DOHH2 (cell line): ENCODE data around the gene KLK11.

Experiments used
- H3F3A ChIP-seq: fragments of 200-600 bp; sonication (generic), shearing (Covaris generic); 2 replicates; pipeline ENCODE4 v1.6.0; 2016; ENCODE audit warnings: antibody characterized with exemption, mild to moderate bottlenecking; ENCODE audit not compliant: control insufficient read depth, insufficient read depth
- H3K27ac ChIP-seq: fragments of 200-600 bp; sonication (generic); 2 replicates; pipeline ENCODE4 v1.5.1; 2014; ENCODE audit warnings: low read depth, mild to moderate bottlenecking, low read length, moderate library complexity
- H3K27me3 ChIP-seq: fragments of 200-600 bp; sonication (generic); 2 replicates; pipeline ENCODE4 v1.6.1; 2014; ENCODE audit warnings: mild to moderate bottlenecking, low read length, mixed read lengths; ENCODE audit not compliant: control insufficient read depth
- H3K36me3 ChIP-seq: fragments of 200-600 bp; sonication (generic); 2 replicates; pipeline ENCODE4 v1.6.1; 2014; ENCODE audit warnings: mild to moderate bottlenecking, low read length, moderate library complexity, mixed read lengths; ENCODE audit not compliant: control insufficient read depth
- H3K4me1 ChIP-seq: fragments of 200-600 bp; sonication (generic); 2 replicates; pipeline ENCODE4 v1.6.1; 2014; ENCODE audit warnings: mild to moderate bottlenecking, low read length, mixed read lengths; ENCODE audit not compliant: control insufficient read depth
- H3K4me2 ChIP-seq: fragments of 200-600 bp; sonication (generic); 2 replicates; pipeline ENCODE4 v1.6.0; 2014; ENCODE audit warnings: mild to moderate bottlenecking, low read length, moderate library complexity
- H3K4me3 ChIP-seq: fragments of 200-600 bp; sonication (generic); 2 replicates; pipeline ENCODE4 v1.5.1; 2014; ENCODE audit warnings: mild to moderate bottlenecking, low read length, mixed read lengths
- H3K79me2 ChIP-seq: fragments of 200-600 bp; sonication (generic); 2 replicates; pipeline ENCODE4 v1.6.1; 2014; ENCODE audit warnings: mild to moderate bottlenecking, low read length, mixed read lengths; ENCODE audit not compliant: control insufficient read depth
- H3K9me2 ChIP-seq: fragments of 200-600 bp; sonication (generic); replicated peaks from 2 replicates; pipeline ENCODE4 v1.6.1; 2014; ENCODE audit warnings: mild to moderate bottlenecking, low read length, mixed read lengths; ENCODE audit not compliant: control insufficient read depth
- H3K9me3 ChIP-seq: fragments of 200-600 bp; sonication (generic); 2 replicates; pipeline ENCODE4 v1.6.1; 2014; ENCODE audit warnings: antibody characterized with exemption, low read length, mixed read lengths; ENCODE audit not compliant: control insufficient read depth, insufficient read depth
- H4K20me1 ChIP-seq: fragments of 200-600 bp; sonication (generic); 2 replicates; pipeline ENCODE4 v1.6.0; 2014; ENCODE audit warnings: low read depth, mild to moderate bottlenecking, antibody characterized with exemption, low read length, moderate library complexity; ENCODE audit not compliant: control insufficient read depth, insufficient read depth
- CTCF ChIP-seq: fragments of 200-600 bp; sonication (generic); IDR thresholded peaks from one replicate; pipeline ENCODE4 v1.5.1; 2014; ENCODE audit warnings: antibody characterized with exemption, mild to moderate bottlenecking, low read depth, low read length; ENCODE audit not compliant: poor library complexity, severe bottlenecking
- EZH2phosphoT487 ChIP-seq: fragments of 200-600 bp; sonication (generic); IDR thresholded peaks from 2 replicates; pipeline ENCODE4 v1.6.1; 2017; ENCODE audit warnings: borderline replicate concordance, mild to moderate bottlenecking, antibody characterized with exemption, low read length, moderate library complexity, mixed read lengths

KLK11 gene

GRCh38 chr19:51007488-51007887 lies 18.9 kb downstream of the KLK11 start:
- H3K4me1 ChIP-seq: no peaks in the 10 kb centered on the region
- H4K20me1 ChIP-seq: no peaks in the 10 kb centered on the region

DNA sequence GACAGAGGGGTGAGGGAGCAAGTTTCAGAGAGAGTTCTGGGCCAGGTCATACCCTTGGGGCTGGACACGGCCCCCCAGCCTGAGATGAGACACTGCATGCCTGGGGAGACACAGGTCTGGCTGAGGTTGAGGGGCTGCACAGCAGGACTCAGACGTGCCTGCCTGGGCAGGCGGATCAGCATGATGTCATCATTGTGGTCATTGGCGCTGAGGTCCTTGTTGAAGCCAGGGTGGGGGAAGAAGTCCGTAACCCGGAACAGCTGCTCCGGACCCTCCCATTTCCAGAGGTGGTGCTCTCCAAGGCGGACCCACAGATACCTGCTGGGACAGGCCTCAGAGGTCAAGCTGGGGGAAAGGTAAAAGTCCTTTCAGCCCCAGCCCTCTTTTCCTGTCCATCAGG lies 20.0 kb downstream of the KLK11 start:
- Histone ChIP-seq H3K4me3 (no peak overlapping the region), H3K27ac (no peak overlapping the region), H3K9me2 (no peaks in the 10 kb centered on the region), H3K9me3 (no peaks in the 10 kb centered on the region), H3K36me3 (no peaks in the 10 kb centered on the region), H3K79me2 (no peaks in the 10 kb centered on the region), H3K4me2 (no peak overlapping the region), H3K27me3 (no peaks in the 10 kb centered on the region), H3K4me1 (no peaks in the 10 kb centered on the region), H4K20me1 (no peaks in the 10 kb centered on the region), H3F3A (no peaks in the 10 kb centered on the region)
- TF ChIP-seq CTCF (no peak), EZH2phosphoT487 (no peak)

More at GRCh38 chr19:51007488-51007887, 18.9 kb downstream of the KLK11 start:
- no peak for TF ChIP-seq EZH2phosphoT487
- TF ChIP-seq CTCF: no peak
- no peaks in the 10 kb centered on the region for H3K9me3 ChIP-seq
- no peaks in the 10 kb centered on the region for H3K79me2 ChIP-seq
- no peaks in the 10 kb centered on the region for H3K36me3 ChIP-seq
- no peak overlapping the region for H3K27ac ChIP-seq
- H3K9me2 ChIP-seq: no peaks in the 10 kb centered on the region
- H3K4me2 ChIP-seq: no peak overlapping the region
- H3F3A ChIP-seq: no peaks in the 10 kb centered on the region
- no peaks in the 10 kb centered on the region for H3K27me3 ChIP-seq
- no peak overlapping the region for H3K4me3 ChIP-seq

DNA sequence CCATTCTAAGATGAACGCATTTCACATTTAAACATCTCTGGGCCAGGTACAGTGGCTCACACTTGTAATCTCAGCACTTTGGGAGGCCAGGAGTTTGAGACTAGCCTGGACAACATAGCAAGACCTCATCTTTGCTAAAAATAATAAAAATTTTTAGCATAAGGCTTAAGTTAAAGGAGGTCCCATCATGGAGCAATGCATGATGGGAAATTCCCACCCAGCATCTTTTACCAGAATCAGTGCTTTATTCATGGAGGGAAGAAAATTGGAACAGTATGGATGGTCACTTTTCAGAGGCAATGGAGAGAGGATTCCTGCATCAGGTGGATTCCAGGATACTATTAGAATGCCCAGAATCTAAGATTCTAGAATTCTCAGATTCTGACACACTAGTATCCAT lies 21.2 kb downstream of the KLK11 start:
- Histone ChIP-seq H3K9me3 (no peaks in the 10 kb centered on the region), H3K4me1 (no peaks in the 10 kb centered on the region), H3K79me2 (no peaks in the 10 kb centered on the region), H3K9me2 (no peaks in the 10 kb centered on the region), H3K27ac (no peak overlapping the region), H3K27me3 (no peaks in the 10 kb centered on the region), H4K20me1 (no peaks in the 10 kb centered on the region), H3F3A (no peaks in the 10 kb centered on the region), H3K4me3 (no peak overlapping the region), H3K4me2 (no peak overlapping the region), H3K36me3 (no peaks in the 10 kb centered on the region)
- TF ChIP-seq EZH2phosphoT487 (no peak), CTCF (no peak)

DNA sequence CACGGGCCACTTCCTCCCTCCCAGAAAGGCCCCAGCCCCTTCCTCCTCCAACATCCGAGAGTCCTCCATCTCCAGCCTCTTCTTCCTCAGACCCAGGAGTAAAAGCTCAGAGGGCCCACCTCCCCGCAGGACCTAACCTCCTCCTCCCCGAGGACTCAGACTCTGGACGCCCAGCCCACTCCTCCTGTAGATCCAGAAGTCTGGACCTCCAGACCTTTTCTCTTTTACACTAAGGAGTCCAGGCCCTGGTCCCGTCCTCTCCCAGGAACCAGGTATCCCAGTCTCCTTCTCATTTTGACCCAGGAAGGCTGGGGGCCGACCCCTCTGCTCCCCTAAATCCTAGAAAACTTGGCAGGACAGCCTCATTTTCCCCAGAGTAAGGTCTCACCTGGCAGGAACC lies 23.1 kb downstream of the KLK11 start:
- Histone ChIP-seq H3K27ac (no peak overlapping the region), H3F3A (no peaks in the 10 kb centered on the region), H3K9me2 (no peaks in the 10 kb centered on the region), H3K27me3 (no peaks in the 10 kb centered on the region), H3K79me2 (no peaks in the 10 kb centered on the region), H4K20me1 (no peaks in the 10 kb centered on the region), H3K36me3 (no peaks in the 10 kb centered on the region), H3K4me3 (no peak overlapping the region), H3K4me2 (no peak overlapping the region), H3K9me3 (no peaks in the 10 kb centered on the region), H3K4me1 (no peaks in the 10 kb centered on the region)
- TF ChIP-seq CTCF: no peak
- no peak for TF ChIP-seq EZH2phosphoT487
